HepG2 (cell line): ENCODE results near the gene TPM1. TPM values are rescaled to one million over a fixed set of nuclear protein-coding genes. Genes with fewer than 3 reads are reported as not detected.

Experiments
- ATAC-seq: fragments of 200-7000 bp; cut with Tn5 transposase; 3 replicates; pipeline ENCODE4 v1.9.1; 2020; ENCODE audit warnings: mild to moderate bottlenecking, moderate library complexity
- BruUV-seq: library from RNA; stranded (reverse); fragments of 400-500 nt; replicated peaks from 2 replicates; lab custom pipeline; 2021; lab: Mats Ljungman, UMichigan
- CTCF ChIA-PET: fragments of 300-600 bp; formaldehyde crosslinking; extraction: SDS; loops from one replicate; lab custom pipeline; 2021; ENCODE audit warnings: low total read pairs, inconsistent platforms, low intra/inter-chr PET ratio; lab: Yijun Ruan, JAX
- POLR2A ChIA-PET: fragments of 350-600 bp; sonication (Branson Sonifier 250); formaldehyde crosslinking; loops from one replicate; lab custom pipeline; 2020; ENCODE audit warnings: antibody characterized with exemption, inconsistent platforms; lab: Yijun Ruan, JAX
- DNase-seq: peaks from one replicate; pipeline ENCODE4 v3.0.0-alpha.2; 2015; ENCODE audit warnings: low spot score
- FAIRE-seq: peaks from 3 replicates; lab custom pipeline; 2011; peaks lifted over from hg19 to GRCh38; lab: Jason Lieb, UNC
- H2AFZ ChIP-seq: one replicate; pipeline ENCODE4 v1.6.1; 2011; ENCODE audit warnings: low read length, inconsistent platforms
- H3K27ac ChIP-seq: fragments of 300-600 bp; 3 replicates; pipeline ENCODE4 v1.8.0; 2011; ENCODE audit warnings: mixed run types, mild to moderate bottlenecking, mixed read lengths, low read length, inconsistent platforms; ENCODE audit not compliant: insufficient read depth; ENCODE audit errors: extremely low read length
- H3K27me3 ChIP-seq, 2 experiments: fragments of 200-600 bp in 1 of 2; 2 replicates in 1 of 2; 3 replicates in 1 of 2; pipeline versions ENCODE4 v1.6.0 to v1.8.0; 2011; ENCODE audit warnings: low read length in 2 of 2, mild to moderate bottlenecking in 2 of 2, moderate library complexity in 2 of 2, inconsistent platforms in 1 of 2; ENCODE audit not compliant: insufficient read depth in 2 of 2, control insufficient read depth in 1 of 2
- H3K36me3 ChIP-seq, 2 experiments: fragments of 200-600 bp in 1 of 2; replicated peaks in 1 of 2; 2 replicates in 1 of 2; 3 replicates in 1 of 2; pipeline versions ENCODE4 v1.5.1 to v1.8.0; 2011; ENCODE audit warnings: low read length in 2 of 2, inconsistent platforms in 1 of 2; ENCODE audit not compliant: insufficient read depth in 2 of 2, control insufficient read depth in 1 of 2
- H3K4me1 ChIP-seq: 2 replicates; pipeline ENCODE4 v1.5.1; 2012; ENCODE audit warnings: low read length, inconsistent platforms; ENCODE audit not compliant: insufficient read depth
- H3K4me2 ChIP-seq: 2 replicates; pipeline ENCODE4 v1.6.0; 2011; ENCODE audit warnings: low read depth, low read length, inconsistent platforms
- H3K4me3 ChIP-seq, 3 experiments: fragments of 200-600 bp in 1 of 3; sonication (generic), shearing (Covaris generic) in 1 of 3; replicated peaks in 1 of 3; 2 replicates each; pipeline ENCODE4 v1.5.1; 2011 to 2016; ENCODE audit warnings: low read length in 3 of 3, inconsistent platforms in 2 of 3, low read depth in 2 of 3, mild to moderate bottlenecking in 2 of 3, control low read depth in 1 of 3, mixed read lengths in 1 of 3; ENCODE audit not compliant: insufficient read depth in 1 of 3
- H3K79me2 ChIP-seq: one replicate; pipeline ENCODE4 v1.6.1; 2011; ENCODE audit warnings: low read length, inconsistent platforms; ENCODE audit not compliant: insufficient read depth
- H3K9ac ChIP-seq: 2 replicates; pipeline ENCODE4 v1.6.0; 2011; ENCODE audit warnings: mild to moderate bottlenecking, low read depth, low read length, inconsistent platforms; ENCODE audit not compliant: insufficient read depth
- H3K9me3 ChIP-seq: 2 replicates; pipeline ENCODE4 v1.5.1; 2012; ENCODE audit warnings: mild to moderate bottlenecking, low read length
- H4K20me1 ChIP-seq: 2 replicates; pipeline ENCODE4 v1.6.0; 2011; ENCODE audit warnings: inconsistent platforms, mild to moderate bottlenecking, low read length, moderate library complexity; ENCODE audit not compliant: insufficient read depth
- CC2D1A ChIP-seq: sonication (generic); formaldehyde crosslinking; IDR thresholded peaks from 2 replicates; pipeline ENCODE4 v1.8.1; 2023; ENCODE audit warnings: mild to moderate bottlenecking, missing genetic modification reagents
- LCORL ChIP-seq, 2 experiments: fragments of 450-650 bp in 1 of 2; sonication (generic) in 1 of 2; formaldehyde crosslinking in 1 of 2; IDR thresholded peaks; 2 replicates each; pipeline versions ENCODE4 v1.5.0 to v1.6.1; 2017 to 2020; ENCODE audit warnings: antibody characterized with exemption in 1 of 2, missing genetic modification reagents in 1 of 2
- SOX13 ChIP-seq, 3 experiments: fragments of 450-650 bp in 1 of 3; sonication (generic) in 1 of 3; formaldehyde crosslinking in 1 of 3; IDR thresholded peaks in 2 of 3; conservative IDR thresholded peaks in 1 of 3; 2 replicates each; pipeline versions ENCODE4 v1.5.0 to v1.6.1; 2016 to 2020; ENCODE audit warnings: antibody characterized with exemption in 1 of 3, mild to moderate bottlenecking in 1 of 3, missing compliant biosample characterization in 1 of 3, missing genetic modification reagents in 1 of 3, moderate library complexity in 1 of 3
- SOX5 ChIP-seq: IDR thresholded peaks from 2 replicates; pipeline ENCODE4 v1.6.1; 2016; ENCODE audit warnings: borderline replicate concordance
- ZFP1 ChIP-seq: IDR thresholded peaks from 2 replicates; pipeline ENCODE4 v1.6.1; 2016
- ZNF747 ChIP-seq: sonication (generic); formaldehyde crosslinking; IDR thresholded peaks from 2 replicates; pipeline ENCODE4 v1.8.1; 2023; ENCODE audit warnings: missing genetic modification reagents, mild to moderate bottlenecking, borderline replicate concordance
- ZNF749 ChIP-seq: sonication (generic); formaldehyde crosslinking; IDR thresholded peaks from 2 replicates; pipeline ENCODE4 v1.8.0; 2022; ENCODE audit warnings: mild to moderate bottlenecking, missing genetic modification reagents, moderate library complexity, borderline replicate concordance
- ZNF777 ChIP-seq: sonication (generic); formaldehyde crosslinking; IDR thresholded peaks from 2 replicates; pipeline ENCODE4 v1.4.0; 2020; ENCODE audit warnings: missing genetic modification reagents
- WGBS: methylation state at CpG from one replicate; pipeline ENCODE4 v1.1.6; 2017; ENCODE audit warnings: low lambda C conversion rate; 5-methylcytosine and 5-hydroxymethylcytosine counted together
- in situ Hi-C: cut with HindIII; loops from 2 replicates; pipeline ENCODE4 v1.10.0; 2017; ENCODE audit warnings: low pct_unique_long_range_greater_than_20kb; ENCODE audit not compliant: extremely low pct_ligation_motif_present
- intact Hi-C: fragments of 100-400 bp; cut with micrococcal nuclease; formaldehyde crosslinking; loops from one replicate; pipeline ENCODE4 v1.10.0; 2022; ENCODE audit not compliant: unreplicated experiment
- polyA plus RNA-seq, 8 experiments: library from polyadenylated mRNA; depleted of rRNA in 3 of 8; stranded (reverse) in 7 of 8; unstranded in 1 of 8; fragments of >200 nt; fragmentation: Illumina TruSeq in 4 of 8; extraction: Trizol in 4 of 8; gene quantifications; 2 replicates each; pipeline versions ENCODE4 v1.2.1 to v1.2.3, GENCODE V29; 2011 to 2016; ENCODE audit warnings: low read depth in 4 of 8, missing spikeins in 1 of 8, mixed read lengths in 1 of 8; ENCODE audit not compliant: insufficient read depth in 1 of 8
- total RNA-seq, 5 experiments: library from RNA; depleted of rRNA; stranded (reverse); fragments of >200 nt; fragmentation: Illumina TruSeq; extraction: Trizol; gene quantifications; 2 replicates each; pipeline ENCODE4 v1.2.3, GENCODE V29; 2016; ENCODE audit warnings: low read depth in 1 of 5
- TF ChIP-seq, protein P1 (sequence below): sonication (generic); formaldehyde crosslinking; IDR thresholded peaks from 2 replicates; pipeline ENCODE4 v1.4.0; 2020; ENCODE audit warnings: missing genetic modification reagents
- TF ChIP-seq, protein P2 (sequence below): sonication (generic); formaldehyde crosslinking; IDR thresholded peaks from 2 replicates; pipeline ENCODE4 v1.5.1; 2020; ENCODE audit warnings: mild to moderate bottlenecking, missing genetic modification reagents, borderline replicate concordance

TPM1 gene
- total and polyA plus RNA-seq, 2 of the 13 experiments (the other 11 are each of a cell fraction or from before 2014, with no cell fraction given), result 98.9 to 109 TPM

DNA sequence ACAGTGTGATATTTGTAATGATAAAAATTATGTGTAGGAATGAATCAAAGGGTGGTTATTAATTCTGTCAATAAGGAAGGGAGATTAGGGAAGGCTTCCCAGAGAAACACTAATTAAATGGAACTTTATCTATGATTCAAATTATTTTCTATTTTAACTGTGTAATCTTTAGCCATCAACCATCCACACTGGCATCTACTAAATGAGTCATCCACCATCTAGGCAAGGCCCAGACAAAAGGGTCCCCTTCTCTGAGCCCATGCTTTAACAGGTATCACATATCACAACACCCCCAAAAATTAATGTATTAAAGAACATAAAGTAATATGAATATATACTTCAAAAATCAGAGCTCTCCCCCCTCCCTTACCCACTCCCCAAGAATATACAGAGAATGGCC, 19.9 kb upstream of the TPM1 start:
- H3K4me2 ChIP-seq, result peak overlapping the region; percentile 30; the same call in 1 of the 2 replicates
- TF ChIP-seq, protein P1, sequence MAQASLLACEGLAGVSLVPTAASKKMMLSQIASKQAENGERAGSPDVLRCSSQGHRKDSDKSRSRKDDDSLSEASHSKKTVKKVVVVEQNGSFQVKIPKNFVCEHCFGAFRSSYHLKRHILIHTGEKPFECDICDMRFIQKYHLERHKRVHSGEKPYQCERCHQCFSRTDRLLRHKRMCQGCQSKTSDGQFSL (CRISPR knock-in tag), result no peak
- TF ChIP-seq ZNF749 (CRISPR knock-in tag) (no peak), ZNF777 (CRISPR knock-in tag) (no peak), ZFP1 (no peak), CC2D1A (CRISPR knock-in tag) (no peak), LCORL (IDR thresholded peaks at IDR 0.05) (no peak), LCORL (CRISPR knock-in tag; IDR thresholded peaks at IDR 0.05) (no peak)
- H3K36me3 ChIP-seq, result no peaks in the 10 kb centered on the region
- H2AFZ ChIP-seq, result no peak overlapping the region
- no TSS peak for BruUV-seq
- no peaks in the 10 kb centered on the region for H3K9me3 ChIP-seq
- in situ Hi-C loops, result no loop called here
- H3K4me3 ChIP-seq, result no peak overlapping the region
- H3K27ac ChIP-seq, result no peak overlapping the region
- POLR2A ChIA-PET, result no interaction called here
- no peaks in the 10 kb centered on the region for H3K79me2 ChIP-seq
- H4K20me1 ChIP-seq, result no peaks in the 10 kb centered on the region
- no peak overlapping the region for H3K9ac ChIP-seq
- no peak for DNase-seq
- CTCF ChIA-PET, result no interaction called here
- H3K27me3 ChIP-seq, result no peaks in the 10 kb centered on the region
- intact Hi-C loops, result no loop called here
- ATAC-seq, result no peak
- H3K4me1 ChIP-seq, result peaks cover 52% of the 10 kb centered on the region
- FAIRE-seq, result no peak

GRCh38 chr15:63023351-63023945, 19.1 kb upstream of the TPM1 start:
- ChIA-PET POLR2A (interaction anchor here (0.8 to 1.0 kb wide), 2 partner anchors 19 to 21 kb away, joined by 3 to 4 read pairs; partner anchors contain the start of gene TPM1), CTCF (no interaction called here)
- Histone ChIP-seq H3K4me2 (peak overlapping the region; percentile 30), H3K9me3 (no peaks in the 10 kb centered on the region), H4K20me1 (no peaks in the 10 kb centered on the region), H2AFZ (no peak overlapping the region), H3K4me1 (peaks cover 51% of the 10 kb centered on the region), H3K4me3 (no peak overlapping the region; a peak in 1 of 6 replicates), H3K27ac (no peak overlapping the region), H3K27me3 (no peaks in the 10 kb centered on the region), H3K36me3 (no peaks in the 10 kb centered on the region), H3K9ac (no peak overlapping the region), H3K79me2 (no peaks in the 10 kb centered on the region)
- in situ Hi-C loops (no loop called here), intact Hi-C loops (no loop called here)
- DNase-seq (peak; percentile 58), FAIRE-seq (no peak), ATAC-seq (peak; percentile 63)
- WGBS, result 0% methylated on average over 3 of the region's 3 CpGs
- BruUV-seq, result no TSS peak
- TF ChIP-seq ZNF747 (CRISPR knock-in tag), result no peak
- TF ChIP-seq, protein P2, sequence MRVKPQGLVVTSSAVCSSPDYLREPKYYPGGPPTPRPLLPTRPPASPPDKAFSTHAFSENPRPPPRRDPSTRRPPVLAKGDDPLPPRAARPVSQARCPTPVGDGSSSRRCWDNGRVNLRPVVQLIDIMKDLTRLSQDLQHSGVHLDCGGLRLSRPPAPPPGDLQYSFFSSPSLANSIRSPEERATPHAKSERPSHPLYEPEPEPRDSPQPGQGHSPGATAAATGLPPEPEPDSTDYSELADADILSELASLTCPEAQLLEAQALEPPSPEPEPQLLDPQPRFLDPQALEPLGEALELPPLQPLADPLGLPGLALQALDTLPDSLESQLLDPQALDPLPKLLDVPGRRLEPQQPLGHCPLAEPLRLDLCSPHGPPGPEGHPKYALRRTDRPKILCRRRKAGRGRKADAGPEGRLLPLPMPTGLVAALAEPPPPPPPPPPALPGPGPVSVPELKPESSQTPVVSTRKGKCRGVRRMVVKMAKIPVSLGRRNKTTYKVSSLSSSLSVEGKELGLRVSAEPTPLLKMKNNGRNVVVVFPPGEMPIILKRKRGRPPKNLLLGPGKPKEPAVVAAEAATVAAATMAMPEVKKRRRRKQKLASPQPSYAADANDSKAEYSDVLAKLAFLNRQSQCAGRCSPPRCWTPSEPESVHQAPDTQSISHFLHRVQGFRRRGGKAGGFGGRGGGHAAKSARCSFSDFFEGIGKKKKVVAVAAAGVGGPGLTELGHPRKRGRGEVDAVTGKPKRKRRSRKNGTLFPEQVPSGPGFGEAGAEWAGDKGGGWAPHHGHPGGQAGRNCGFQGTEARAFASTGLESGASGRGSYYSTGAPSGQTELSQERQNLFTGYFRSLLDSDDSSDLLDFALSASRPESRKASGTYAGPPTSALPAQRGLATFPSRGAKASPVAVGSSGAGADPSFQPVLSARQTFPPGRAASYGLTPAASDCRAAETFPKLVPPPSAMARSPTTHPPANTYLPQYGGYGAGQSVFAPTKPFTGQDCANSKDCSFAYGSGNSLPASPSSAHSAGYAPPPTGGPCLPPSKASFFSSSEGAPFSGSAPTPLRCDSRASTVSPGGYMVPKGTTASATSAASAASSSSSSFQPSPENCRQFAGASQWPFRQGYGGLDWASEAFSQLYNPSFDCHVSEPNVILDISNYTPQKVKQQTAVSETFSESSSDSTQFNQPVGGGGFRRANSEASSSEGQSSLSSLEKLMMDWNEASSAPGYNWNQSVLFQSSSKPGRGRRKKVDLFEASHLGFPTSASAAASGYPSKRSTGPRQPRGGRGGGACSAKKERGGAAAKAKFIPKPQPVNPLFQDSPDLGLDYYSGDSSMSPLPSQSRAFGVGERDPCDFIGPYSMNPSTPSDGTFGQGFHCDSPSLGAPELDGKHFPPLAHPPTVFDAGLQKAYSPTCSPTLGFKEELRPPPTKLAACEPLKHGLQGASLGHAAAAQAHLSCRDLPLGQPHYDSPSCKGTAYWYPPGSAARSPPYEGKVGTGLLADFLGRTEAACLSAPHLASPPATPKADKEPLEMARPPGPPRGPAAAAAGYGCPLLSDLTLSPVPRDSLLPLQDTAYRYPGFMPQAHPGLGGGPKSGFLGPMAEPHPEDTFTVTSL (CRISPR knock-in tag), result 0 out of 2 replicates have a peak, but pooled peaks have one; percentile 17
- no peak for TF ChIP-seq SOX13 (IDR thresholded peaks at IDR 0.05)
- peak in 1 of 2 experiments; percentile 33; a peak in 2 of 4 replicates for TF ChIP-seq SOX13 (CRISPR knock-in tag; conservative IDR thresholded peaks at IDR 0.05 in 1 of 2, IDR thresholded peaks at IDR 0.05 in 1 of 2)
- peak; percentile 37; the same call in 1 of the 2 replicates for TF ChIP-seq SOX5
